Right lobe of liver (tissue), 6 donors: ENCODE results near the gene HINT1. TPM values are rescaled to one million over a fixed set of nuclear protein-coding genes. Genes with fewer than 3 reads are reported as not detected.
A peak's percentile ranks its signal among the peaks of the same experiment; 100 is the strongest.

Experiments used
- ATAC-seq, 4 donors: fragments of 200-7000 bp; cut with Tn5 transposase; one replicate each; pipeline ENCODE4 v1.9.1; 2020; ENCODE audit warnings: mild to moderate bottlenecking in 4 of 4, moderate library complexity in 4 of 4
- DNase-seq, 3 donors: peaks; one replicate each; pipeline ENCODE4 v3.0.0-alpha.2; 2020
- H3K27ac ChIP-seq, 3 donors: fragments of 200-600 bp; one replicate each; pipeline ENCODE4 v1.8.0; 2022
- H3K27me3 ChIP-seq, 2 donors: fragments of 200-600 bp; one replicate each; pipeline ENCODE4 v1.8.0; 2022
- H3K36me3 ChIP-seq, 4 donors: fragments of 200-600 bp; sonication (generic) in 1 of 4; one replicate each; pipeline versions ENCODE4 v1.5.1 to v1.8.0; 2017 to 2022; ENCODE audit warnings: control low read depth in 1 of 4
- H3K4me1 ChIP-seq, 4 donors: fragments of 200-600 bp; sonication (generic) in 1 of 4; one replicate each; pipeline versions ENCODE4 v1.5.1 to v1.8.0; 2017 to 2022; ENCODE audit warnings: control low read depth in 1 of 4
- H3K4me3 ChIP-seq, 3 donors: fragments of 200-600 bp; one replicate each; pipeline ENCODE4 v1.8.0; 2022
- H3K9me3 ChIP-seq, 4 donors: fragments of 200-600 bp; sonication (generic) in 1 of 4; one replicate each; pipeline versions ENCODE4 v1.5.1 to v1.8.0; 2017 to 2022; ENCODE audit warnings: control low read depth in 1 of 4
- CTCF ChIP-seq, 4 donors: fragments of 200-600 bp in 3 of 4; fragments of 450-650 bp in 1 of 4; IDR thresholded peaks; one replicate each; pipeline versions ENCODE4 v1.5.1 to v1.8.0; 2016 to 2022; ENCODE audit warnings: antibody characterized with exemption in 4 of 4, mild to moderate bottlenecking in 2 of 4
- POLR2A ChIP-seq: fragments of 450-650 bp; IDR thresholded peaks from one replicate; pipeline ENCODE4 v1.6.1; 2017; ENCODE audit warnings: antibody characterized with exemption, mild to moderate bottlenecking
- WGBS: methylation state at CpG from one replicate; pipeline ENCODE4 v1.1.6; 2018; ENCODE audit warnings: low coverage, low lambda C conversion rate; ENCODE audit not compliant: insufficient coverage; ENCODE audit errors: missing lambda C conversion rate; 5-methylcytosine and 5-hydroxymethylcytosine counted together
- intact Hi-C, 2 donors: fragments of 100-400 bp; cut with DNase I; formaldehyde crosslinking; loops; one replicate each; pipeline versions ENCODE4 v1.11.2 to v1.14.1; 2022
- total RNA-seq, 6 experiments: library from RNA; depleted of rRNA in 2 of 6; stranded (reverse); fragments of >200 nt in 2 of 6; fragmentation: NEBNext Ultra II Directional in 3 of 6; extraction: Animal tissue kit (Norgen Biotek cat#: 25700) in 3 of 6; gene quantifications; one replicate each; pipeline versions ENCODE4 v1.1.0 to v1.2.4, GENCODE V29; 2016 to 2023
- donor health status: DM: no; HTN: yes; CAD: no.
- donor health status: DM: no; HTN: no; CAD: no.
- donor health status: DM: no; HTN: no; CAD: no.
- donor health status: DM: no; HTN: yes; CAD: no.
- donor health status: DM: no; HTN: yes; CAD: no.

HINT1 gene
- total RNA-seq, 6 experiments from 2014 or later, result 145 to 246 (median 196) TPM

- intact Hi-C loops, result no loop called here
- no peaks in the 10 kb centered on the region for H3K9me3 ChIP-seq
- no peak for DNase-seq
Observed at GRCh38 chr5:131163276-131164119, 1.6 kb downstream of the HINT1 start.

GRCh38 chr5:131160134-131160533, 4.9 kb downstream of the HINT1 start:
- Histone ChIP-seq H3K36me3 (peaks cover 0 to 46% (median 29%) of the 10 kb centered on the region in 4 donors), H3K9me3 (no peaks in the 10 kb centered on the region), H3K27me3 (no peaks in the 10 kb centered on the region), H3K4me1 (peaks cover 0 to 29% (median 14%) of the 10 kb centered on the region in 4 donors), H3K4me3 (no peak overlapping the region), H3K27ac (no peak overlapping the region)
- DNase-seq, result no peak
- WGBS, result 23% methylated on average over 2 of the region's 2 CpGs
- TF ChIP-seq POLR2A (no peak), CTCF (IDR thresholded peaks at IDR 0.05) (no peak)
- intact Hi-C loops, result no loop called here
- peak in 2 of 4 donors; percentile 31 to 38 for ATAC-seq

More at GRCh38 chr5:131163276-131164119, 1.6 kb downstream of the HINT1 start:
- H3K27ac ChIP-seq, result peak overlapping the region; percentile 90 to 98 (median 96)
- WGBS, result 3% methylated on average over 9 of the region's 9 CpGs
- peak in 3 of 4 donors; percentile 13 to 47 (median 34) for ATAC-seq
- no peaks in the 10 kb centered on the region for H3K27me3 ChIP-seq
- H3K4me3 ChIP-seq, result peak overlapping the region; percentile 89 to 94 (median 93)
- no peak for TF ChIP-seq CTCF (IDR thresholded peaks at IDR 0.05)
- TF ChIP-seq POLR2A, result peak; percentile 44
- peaks cover 0 to 29% (median 14%) of the 10 kb centered on the region in 4 donors for H3K4me1 ChIP-seq
- peaks cover 0 to 46% (median 26%) of the 10 kb centered on the region in 4 donors for H3K36me3 ChIP-seq

DNA sequence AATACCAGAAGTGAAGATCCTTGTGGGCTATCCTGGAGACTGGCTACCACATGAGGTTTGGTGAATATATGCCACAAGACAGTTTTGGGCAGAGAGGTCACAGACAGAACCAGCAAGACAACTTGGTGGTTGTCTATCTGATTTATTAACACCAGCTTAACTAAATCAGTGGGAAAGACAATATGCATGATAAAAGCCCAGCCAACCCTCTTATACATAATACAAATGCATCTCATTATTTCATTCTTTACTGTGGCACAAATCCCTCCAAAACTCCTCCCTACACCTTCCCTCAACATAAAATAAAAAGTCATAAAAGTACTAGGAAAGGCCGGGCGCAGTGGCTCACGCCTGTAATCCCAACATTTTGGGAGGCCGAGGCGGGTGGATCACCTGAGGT, 8.1 kb downstream of the HINT1 start:
- TF ChIP-seq POLR2A, result no peak
- no peak for TF ChIP-seq CTCF (IDR thresholded peaks at IDR 0.05)
- WGBS, result 98% methylated on average over 5 of the region's 5 CpGs
- ATAC-seq, result no peak
- H3K4me1 ChIP-seq, result peaks cover 0 to 20% (median 9%) of the 10 kb centered on the region in 4 donors
- intact Hi-C loops, result no loop called here
- H3K27me3 ChIP-seq, result no peaks in the 10 kb centered on the region
- no peak overlapping the region for H3K4me3 ChIP-seq
- no peaks in the 10 kb centered on the region for H3K9me3 ChIP-seq
- peaks cover 0 to 34% (median 23%) of the 10 kb centered on the region in 4 donors for H3K36me3 ChIP-seq
- DNase-seq, result no peak
- H3K27ac ChIP-seq, result no peak overlapping the region

- TF ChIP-seq POLR2A, result no peak
- no peak for TF ChIP-seq CTCF (IDR thresholded peaks at IDR 0.05)
- peaks cover 0 to 14% (median 6%) of the 10 kb centered on the region in 4 donors for H3K4me1 ChIP-seq
- DNase-seq, result no peak
- intact Hi-C loops, result no loop called here
- H3K27ac ChIP-seq, result no peak overlapping the region
- H3K27me3 ChIP-seq, result no peaks in the 10 kb centered on the region
- no peak for ATAC-seq
- H3K4me3 ChIP-seq, result no peak overlapping the region
- 100% methylated on average over 2 of the region's 2 CpGs for WGBS
- no peaks in the 10 kb centered on the region for H3K9me3 ChIP-seq
- peaks cover 0 to 29% (median 18%) of the 10 kb centered on the region in 4 donors for H3K36me3 ChIP-seq
Observed at GRCh38 chr5:131156385-131156784, 8.7 kb downstream of the HINT1 start.
